Spleen (tissue), 7 donors: ENCODE results near the gene TNFSF15.

Experiments used
- POLR2A ChIP-seq, 3 donors: fragments of 450-650 bp; IDR thresholded peaks; one replicate each; pipeline ENCODE4 v1.5.1; 2017; ENCODE audit warnings: antibody characterized with exemption in 3 of 3, mild to moderate bottlenecking in 1 of 3
- POLR2AphosphoS5 ChIP-seq, 3 donors: sonication (generic); formaldehyde crosslinking; IDR thresholded peaks; one replicate each; pipeline ENCODE4 v1.5.1; 2017; ENCODE audit warnings: antibody characterized with exemption in 3 of 3
- TF ChIP-seq, protein P1 (sequence below), 11 experiments: fragments of 200-600 bp in 7 of 11; fragments of 450-650 bp in 4 of 11; sonication (generic) in 4 of 11; IDR thresholded peaks in 8 of 11; conservative IDR thresholded peaks in 3 of 11; 1 replicate in 7 of 11; 2 replicates in 4 of 11; pipeline versions ENCODE4 v1.4.0 to v1.8.0; 2016 to 2021; ENCODE audit warnings: antibody characterized with exemption in 11 of 11, inconsistent platforms in 4 of 11, mild to moderate bottlenecking in 1 of 11
- donor health status: DM: no; HTN: no; CAD: no; lungs with moderate emphysema.
- donor health status: DM: no; HTN: no; CAD: no.
- donor health status: DM: no; HTN: no; CAD: no.

- TF ChIP-seq, protein P1, sequence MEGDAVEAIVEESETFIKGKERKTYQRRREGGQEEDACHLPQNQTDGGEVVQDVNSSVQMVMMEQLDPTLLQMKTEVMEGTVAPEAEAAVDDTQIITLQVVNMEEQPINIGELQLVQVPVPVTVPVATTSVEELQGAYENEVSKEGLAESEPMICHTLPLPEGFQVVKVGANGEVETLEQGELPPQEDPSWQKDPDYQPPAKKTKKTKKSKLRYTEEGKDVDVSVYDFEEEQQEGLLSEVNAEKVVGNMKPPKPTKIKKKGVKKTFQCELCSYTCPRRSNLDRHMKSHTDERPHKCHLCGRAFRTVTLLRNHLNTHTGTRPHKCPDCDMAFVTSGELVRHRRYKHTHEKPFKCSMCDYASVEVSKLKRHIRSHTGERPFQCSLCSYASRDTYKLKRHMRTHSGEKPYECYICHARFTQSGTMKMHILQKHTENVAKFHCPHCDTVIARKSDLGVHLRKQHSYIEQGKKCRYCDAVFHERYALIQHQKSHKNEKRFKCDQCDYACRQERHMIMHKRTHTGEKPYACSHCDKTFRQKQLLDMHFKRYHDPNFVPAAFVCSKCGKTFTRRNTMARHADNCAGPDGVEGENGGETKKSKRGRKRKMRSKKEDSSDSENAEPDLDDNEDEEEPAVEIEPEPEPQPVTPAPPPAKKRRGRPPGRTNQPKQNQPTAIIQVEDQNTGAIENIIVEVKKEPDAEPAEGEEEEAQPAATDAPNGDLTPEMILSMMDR (IDR thresholded peaks at IDR 0.05 in 8 of 11, conservative IDR thresholded peaks at IDR 0.05 in 3 of 11), result no peak
- TF ChIP-seq POLR2A (IDR thresholded peaks at IDR 0.05) (no peak), POLR2AphosphoS5 (IDR thresholded peaks at IDR 0.05) (no peak)
Observed at GRCh38 chr9:114820776-114821501, 15.1 kb upstream of the TNFSF15 start.
